ENCODE data around the gene TMBIM4.

The TMBIM4 gene

DNA sequence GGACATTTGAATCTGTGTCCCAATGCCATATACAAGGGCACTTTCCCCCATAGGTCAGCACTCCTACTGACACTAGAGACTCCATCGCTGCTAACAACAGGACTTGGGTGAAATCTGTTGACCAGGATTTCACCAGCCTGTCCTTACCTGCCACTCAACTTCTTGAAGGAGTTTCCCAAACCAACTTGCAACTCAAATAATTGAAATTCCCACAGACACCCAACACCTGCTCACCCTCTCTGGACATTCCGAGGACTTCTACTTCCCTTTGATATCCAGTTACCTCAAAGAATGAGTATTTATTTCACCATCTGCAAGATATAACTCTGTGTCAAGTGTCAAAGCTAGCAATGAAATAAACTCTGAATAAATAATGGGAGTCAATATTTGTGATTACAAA is 83.8 kb downstream of the TMBIM4 start:
- DNase-seq, result no peak
